Gastrocnemius medialis (tissue), 4 donors: ENCODE measurements around the gene DPYSL3.

Source experiments
- POLR2A ChIP-seq, 2 donors: fragments of 450-650 bp; IDR thresholded peaks; one replicate each; pipeline ENCODE4 v1.6.1; 2017; ENCODE audit warnings: antibody characterized with exemption in 2 of 2, mild to moderate bottlenecking in 2 of 2, moderate library complexity in 2 of 2
- TF ChIP-seq, protein P1 (sequence below), 5 experiments: fragments of 450-650 bp in 3 of 5; fragments of 200-600 bp in 2 of 5; sonication (generic) in 2 of 5; IDR thresholded peaks in 4 of 5; conservative IDR thresholded peaks in 1 of 5; 1 replicate in 4 of 5; 2 replicates in 1 of 5; pipeline ENCODE4 v1.5.1; 2016 to 2019; ENCODE audit warnings: antibody characterized with exemption in 5 of 5, mild to moderate bottlenecking in 3 of 5, moderate library complexity in 3 of 5

DNA sequence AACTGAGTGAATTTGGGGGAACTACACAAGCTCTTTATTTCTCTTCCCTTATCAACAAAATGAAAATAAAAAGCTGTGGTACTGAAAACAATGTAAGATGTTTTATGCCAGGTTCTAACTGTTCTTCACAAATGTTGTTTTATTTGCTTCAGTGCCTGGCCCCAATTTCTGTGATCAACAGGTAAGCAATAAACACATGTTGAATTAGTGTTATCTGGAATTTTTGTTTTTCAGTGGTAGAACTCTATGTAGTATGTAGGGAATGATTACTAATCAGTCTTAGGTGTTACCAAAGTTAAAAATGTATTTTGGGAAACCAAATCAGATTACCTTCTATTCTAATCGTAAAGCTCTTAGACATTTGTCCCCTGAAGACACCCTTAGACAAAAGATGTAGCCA, 7.5 kb upstream of the DPYSL3 start:
- TF ChIP-seq, protein P1, sequence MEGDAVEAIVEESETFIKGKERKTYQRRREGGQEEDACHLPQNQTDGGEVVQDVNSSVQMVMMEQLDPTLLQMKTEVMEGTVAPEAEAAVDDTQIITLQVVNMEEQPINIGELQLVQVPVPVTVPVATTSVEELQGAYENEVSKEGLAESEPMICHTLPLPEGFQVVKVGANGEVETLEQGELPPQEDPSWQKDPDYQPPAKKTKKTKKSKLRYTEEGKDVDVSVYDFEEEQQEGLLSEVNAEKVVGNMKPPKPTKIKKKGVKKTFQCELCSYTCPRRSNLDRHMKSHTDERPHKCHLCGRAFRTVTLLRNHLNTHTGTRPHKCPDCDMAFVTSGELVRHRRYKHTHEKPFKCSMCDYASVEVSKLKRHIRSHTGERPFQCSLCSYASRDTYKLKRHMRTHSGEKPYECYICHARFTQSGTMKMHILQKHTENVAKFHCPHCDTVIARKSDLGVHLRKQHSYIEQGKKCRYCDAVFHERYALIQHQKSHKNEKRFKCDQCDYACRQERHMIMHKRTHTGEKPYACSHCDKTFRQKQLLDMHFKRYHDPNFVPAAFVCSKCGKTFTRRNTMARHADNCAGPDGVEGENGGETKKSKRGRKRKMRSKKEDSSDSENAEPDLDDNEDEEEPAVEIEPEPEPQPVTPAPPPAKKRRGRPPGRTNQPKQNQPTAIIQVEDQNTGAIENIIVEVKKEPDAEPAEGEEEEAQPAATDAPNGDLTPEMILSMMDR (IDR thresholded peaks at IDR 0.05 in 4 of 5, conservative IDR thresholded peaks at IDR 0.05 in 1 of 5) = no peak
- no peak for TF ChIP-seq POLR2A (IDR thresholded peaks at IDR 0.05)
